A673 (cell line): ENCODE measurements around the gene ZNF496. TPM values are rescaled to one million over a fixed set of nuclear protein-coding genes. Genes with fewer than 3 reads are reported as not detected.

Experiments
- BruUV-seq: library from RNA; stranded (reverse); fragments of 400-500 nt; replicated peaks from 2 replicates; lab custom pipeline; 2021; lab: Mats Ljungman, UMichigan
- CTCF ChIA-PET: fragments of 300-600 bp; sonication (Branson Sonifier 250); formaldehyde crosslinking; loops from one replicate; lab custom pipeline; 2022; ENCODE audit warnings: antibody characterized with exemption; lab: Charles Lee
- POLR2A ChIA-PET: fragments of 300-600 bp; sonication (Branson Sonifier 250); formaldehyde crosslinking; loops from one replicate; lab custom pipeline; 2022; ENCODE audit warnings: antibody characterized with exemption; ENCODE audit not compliant: low non-redundant PET; lab: Charles Lee
- DNase-seq: peaks from one replicate; pipeline ENCODE4 v3.0.0-alpha.2; 2015; ENCODE audit warnings: low spot score
- H3K27ac ChIP-seq: fragments of 200-600 bp; sonication (generic); 2 replicates; pipeline ENCODE4 v1.5.1; 2016; ENCODE audit warnings: mixed run types, low read depth, mild to moderate bottlenecking, mixed read lengths, antibody characterized with exemption, low read length; ENCODE audit not compliant: poor library complexity, severe bottlenecking
- H3K27me3 ChIP-seq: fragments of 200-600 bp; sonication (generic); replicated peaks from 2 replicates; pipeline ENCODE4 v1.6.1; 2017; ENCODE audit warnings: mixed run types, low read depth, mild to moderate bottlenecking, mixed read lengths, antibody characterized with exemption, low read length; ENCODE audit not compliant: insufficient read depth, poor library complexity
- H3K36me3 ChIP-seq: fragments of 200-600 bp; sonication (generic); 2 replicates; pipeline ENCODE4 v1.6.1; 2016; ENCODE audit warnings: mixed run types, mild to moderate bottlenecking, mixed read lengths, antibody characterized with exemption, low read length; ENCODE audit not compliant: insufficient read depth, poor library complexity, severe bottlenecking
- H3K4me1 ChIP-seq: fragments of 200-600 bp; sonication (generic); 2 replicates; pipeline ENCODE4 v1.6.1; 2017; ENCODE audit warnings: mixed run types, mild to moderate bottlenecking, mixed read lengths, antibody characterized with exemption, low read length; ENCODE audit not compliant: insufficient read depth, poor library complexity, severe bottlenecking
- H3K4me3 ChIP-seq: fragments of 200-600 bp; sonication (generic); 2 replicates; pipeline ENCODE4 v1.5.1; 2016; ENCODE audit warnings: low read depth, mixed run types, mild to moderate bottlenecking, mixed read lengths, low read length; ENCODE audit not compliant: poor library complexity, severe bottlenecking
- H3K9me3 ChIP-seq: fragments of 200-600 bp; sonication (generic); 2 replicates; pipeline ENCODE4 v1.6.1; 2016; ENCODE audit warnings: mixed run types, low read depth, mild to moderate bottlenecking, mixed read lengths, antibody characterized with exemption, low read length; ENCODE audit not compliant: poor library complexity, severe bottlenecking
- CTCF ChIP-seq: fragments of 300-800, 200-600 bp; sonication (generic); conservative IDR thresholded peaks from 2 replicates; pipeline ENCODE4 v1.5.1; 2017; ENCODE audit warnings: low read depth, mild to moderate bottlenecking, antibody characterized with exemption, low read length, moderate library complexity, mixed read lengths
- EZH2 ChIP-seq: fragments of 200-600 bp; sonication (generic); IDR thresholded peaks from 2 replicates; pipeline ENCODE4 v1.6.1; 2017; ENCODE audit warnings: borderline replicate concordance, low read depth, mild to moderate bottlenecking, mixed read lengths, antibody characterized with exemption, low read length; ENCODE audit not compliant: poor library complexity, severe bottlenecking
- intact Hi-C: fragments of 100-400 bp; cut with micrococcal nuclease; formaldehyde crosslinking; loops from one replicate; pipeline ENCODE4 v1.10.0; 2022; ENCODE audit not compliant: unreplicated experiment
- total RNA-seq: library from RNA; stranded (reverse); gene quantifications from 2 replicates; pipeline ENCODE4 v1.2.3, GENCODE V29; 2021

Gene ZNF496
- total RNA-seq, 1 experiment from 2014 or later = 30.2 TPM

- POLR2A ChIA-PET = no interaction called here
- no peaks in the 10 kb centered on the region for H3K36me3 ChIP-seq
- no peak overlapping the region for H3K4me3 ChIP-seq
- intact Hi-C loops = no loop called here
- no peaks in the 10 kb centered on the region for H3K27me3 ChIP-seq
- no peaks in the 10 kb centered on the region for H3K4me1 ChIP-seq
- DNase-seq = no peak
- BruUV-seq = no TSS peak
- H3K9me3 ChIP-seq = no peaks in the 10 kb centered on the region
- CTCF ChIA-PET = no interaction called here
- no peak overlapping the region for H3K27ac ChIP-seq
- TF ChIP-seq EZH2 (no peak), CTCF (no peak)
Observed at GRCh38 chr1:247352175-247352574, 20.5 kb upstream of the ZNF496 start.

- Histone ChIP-seq H3K4me3 (no peak overlapping the region), H3K36me3 (no peaks in the 10 kb centered on the region), H3K27me3 (no peaks in the 10 kb centered on the region), H3K27ac (no peak overlapping the region), H3K9me3 (no peaks in the 10 kb centered on the region), H3K4me1 (no peaks in the 10 kb centered on the region)
- BruUV-seq = no TSS peak
- intact Hi-C loops = no loop called here
- DNase-seq = no peak
- ChIA-PET POLR2A (no interaction called here), CTCF (no interaction called here)
- no peak for TF ChIP-seq EZH2
- no peak for TF ChIP-seq CTCF
Observed at GRCh38 chr1:247350587-247350986, 18.9 kb upstream of the ZNF496 start.

- no TSS peak for BruUV-seq
- intact Hi-C loops = no loop called here
- no peak overlapping the region for H3K4me3 ChIP-seq
- POLR2A ChIA-PET = no interaction called here
- TF ChIP-seq CTCF (no peak), EZH2 (no peak)
- H3K36me3 ChIP-seq = no peaks in the 10 kb centered on the region
- no peak overlapping the region for H3K27ac ChIP-seq
- H3K4me1 ChIP-seq = peaks cover 8% of the 10 kb centered on the region
- no peaks in the 10 kb centered on the region for H3K27me3 ChIP-seq
- CTCF ChIA-PET = no interaction called here
- no peaks in the 10 kb centered on the region for H3K9me3 ChIP-seq
- no peak for DNase-seq
Observed at GRCh38 chr1:247347477-247348222, 16.0 kb upstream of the ZNF496 start.
